Endothelial cell of umbilical vein (primary cell): Measurements from ENCODE around the gene SMCO4. TPM values are rescaled to one million over a fixed set of nuclear protein-coding genes. Genes with fewer than 3 reads are reported as not detected.

Source experiments
- BruUV-seq: library from RNA; stranded (reverse); fragments of 400-500 nt; replicated peaks from 2 replicates; lab custom pipeline; 2021; lab: Mats Ljungman, UMichigan
- CTCF ChIA-PET: fragments of 300-600, 350-600 bp; sonication (Branson Sonifier 250); formaldehyde crosslinking; loops from one replicate; lab custom pipeline; 2021; ENCODE audit warnings: antibody characterized with exemption, inconsistent platforms; lab: Charles Lee
- POLR2A ChIA-PET: fragments of 300-600, 350-600 bp; sonication (Branson Sonifier 250); formaldehyde crosslinking; loops from one replicate; lab custom pipeline; 2021; ENCODE audit warnings: antibody characterized with exemption, inconsistent platforms; lab: Charles Lee
- DNase-seq: peaks from one replicate; pipeline ENCODE4 v3.0.0-alpha.2; 2011; ENCODE audit warnings: low read depth, low spot score
- FAIRE-seq: peaks from 2 replicates; lab custom pipeline; 2011; peaks lifted over from hg19 to GRCh38; lab: Jason Lieb, UNC
- H2AFZ ChIP-seq: 2 replicates; pipeline ENCODE4 v1.6.0; 2012; ENCODE audit warnings: low read depth, low read length, control low read depth, inconsistent platforms
- H3K27ac ChIP-seq: 2 replicates; pipeline ENCODE4 v1.5.1; 2011; ENCODE audit warnings: low read depth, mild to moderate bottlenecking, control low read depth, low read length, moderate library complexity; ENCODE audit not compliant: insufficient read depth
- H3K27me3 ChIP-seq, 2 experiments: 2 replicates each; pipeline versions ENCODE4 v1.6.0 to v1.6.1; 2011; ENCODE audit warnings: low read length in 2 of 2, mixed read lengths in 1 of 2; ENCODE audit not compliant: control insufficient read depth in 2 of 2, insufficient read depth in 2 of 2
- H3K36me3 ChIP-seq, 2 experiments: 2 replicates in 1 of 2; 3 replicates in 1 of 2; pipeline ENCODE4 v1.5.1; 2011; ENCODE audit warnings: low read length in 2 of 2, mild to moderate bottlenecking in 1 of 2, moderate library complexity in 1 of 2; ENCODE audit not compliant: control insufficient read depth in 2 of 2, insufficient read depth in 2 of 2; ENCODE audit errors: extremely low read depth in 1 of 2
- H3K4me1 ChIP-seq: 3 replicates; pipeline ENCODE4 v1.5.1; 2011; ENCODE audit warnings: mild to moderate bottlenecking, low read length; ENCODE audit not compliant: control insufficient read depth, insufficient read depth; ENCODE audit errors: extremely low read depth
- H3K4me2 ChIP-seq: 2 replicates; pipeline ENCODE4 v1.6.1; 2011; ENCODE audit warnings: low read length, control low read depth, mixed read lengths; ENCODE audit not compliant: insufficient read depth
- H3K4me3 ChIP-seq, 3 experiments: fragments of 200-600 bp in 1 of 3; sonication (generic), shearing (Covaris generic) in 1 of 3; replicated peaks in 1 of 3; 2 replicates each; pipeline ENCODE4 v1.5.1; 2011 to 2016; ENCODE audit warnings: control low read depth in 3 of 3, low read length in 3 of 3, mild to moderate bottlenecking in 2 of 3, inconsistent platforms in 1 of 3, low read depth in 1 of 3, moderate library complexity in 1 of 3; ENCODE audit not compliant: insufficient read depth in 1 of 3
- H3K79me2 ChIP-seq: 2 replicates; pipeline ENCODE4 v1.6.0; 2012; ENCODE audit warnings: low read length, inconsistent platforms; ENCODE audit not compliant: control insufficient read depth, insufficient read depth
- H3K9ac ChIP-seq: replicated peaks from 2 replicates; pipeline ENCODE3; 2011; ENCODE audit warnings: low read length, control low read depth; ENCODE audit not compliant: insufficient read depth; ENCODE audit errors: extremely low read depth
- H3K9me1 ChIP-seq: replicated peaks from 3 replicates; pipeline ENCODE4 v1.6.0; 2011; ENCODE audit warnings: mild to moderate bottlenecking, low read length; ENCODE audit not compliant: control insufficient read depth, insufficient read depth; ENCODE audit errors: extremely low read depth
- H3K9me3 ChIP-seq: replicated peaks from 2 replicates; pipeline ENCODE4 v1.5.1; 2012; ENCODE audit warnings: low read length, inconsistent platforms; ENCODE audit not compliant: control insufficient read depth, insufficient read depth
- H4K20me1 ChIP-seq: replicated peaks from 2 replicates; pipeline ENCODE3; 2011; ENCODE audit warnings: mild to moderate bottlenecking, low read length; ENCODE audit not compliant: control insufficient read depth, insufficient read depth; ENCODE audit errors: extremely low read depth
- EZH2 ChIP-seq: IDR thresholded peaks from 2 replicates; pipeline ENCODE4 v1.6.1; 2012; ENCODE audit warnings: borderline replicate concordance, low read depth, mild to moderate bottlenecking, moderate library complexity, low read length, inconsistent platforms; ENCODE audit not compliant: severe bottlenecking
- FOS ChIP-seq: IDR thresholded peaks from 2 replicates; pipeline ENCODE4 v1.6.1; 2011; ENCODE audit warnings: mild to moderate bottlenecking, low read length, moderate library complexity, borderline replicate concordance; ENCODE audit not compliant: insufficient read depth
- GATA2 ChIP-seq: IDR thresholded peaks from 2 replicates; pipeline ENCODE4 v1.7.0; 2011; ENCODE audit warnings: low read depth, mild to moderate bottlenecking, moderate library complexity, mixed read lengths, low read length; ENCODE audit not compliant: insufficient read length, insufficient read depth
- JUN ChIP-seq: IDR thresholded peaks from 2 replicates; pipeline ENCODE4 v1.6.1; 2011; ENCODE audit warnings: borderline replicate concordance, low read depth; ENCODE audit not compliant: insufficient read length, insufficient read depth
- MYC ChIP-seq: IDR thresholded peaks from one replicate; pipeline ENCODE4 v1.6.1; 2011; ENCODE audit warnings: mild to moderate bottlenecking, low read depth, low read length
- POLR2A ChIP-seq: IDR thresholded peaks from 2 replicates; pipeline ENCODE4 v1.6.1; 2012; ENCODE audit warnings: low read depth, mild to moderate bottlenecking, control low read depth, low read length
- POLR2AphosphoS5 ChIP-seq: IDR thresholded peaks from 2 replicates; pipeline ENCODE4 v1.6.1; 2012; ENCODE audit warnings: low read depth, mild to moderate bottlenecking, control low read depth, low read length, moderate library complexity; ENCODE audit not compliant: insufficient read depth
- dilution Hi-C: fragments of 300-500 bp; cut with MboI; formaldehyde crosslinking; loops from one replicate; pipeline ENCODE4 v1.15.0; 2019; ENCODE audit warnings: low sequenced_read_pairs; ENCODE audit not compliant: extremely low pct_ligation_motif_present
- intact Hi-C: fragments of 100-400 bp; cut with micrococcal nuclease; formaldehyde crosslinking; loops from one replicate; pipeline ENCODE4 v1.10.0; 2022
- polyA plus RNA-seq, 4 experiments: library from polyadenylated mRNA; depleted of rRNA in 3 of 4; stranded (reverse) in 3 of 4; unstranded in 1 of 4; fragments of >200 nt; gene quantifications; 2 replicates each; pipeline versions ENCODE4 v1.2.1 to v1.2.3, GENCODE V29; 2011 to 2012; ENCODE audit warnings: missing spikeins in 1 of 4
- total RNA-seq: library from RNA; stranded (reverse); gene quantifications from 2 replicates; pipeline ENCODE4 v1.2.3, GENCODE V29; 2021
- TF ChIP-seq, protein P1 (sequence below): IDR thresholded peaks from 2 replicates; pipeline ENCODE4 v1.6.1; 2011; ENCODE audit not compliant: insufficient read depth, insufficient read length
- TF ChIP-seq, protein P2 (sequence below), 2 donors: IDR thresholded peaks; 1 replicate in 1 of 2; 2 replicates in 1 of 2; pipeline ENCODE4 v1.5.1; 2011; ENCODE audit warnings: low read length in 2 of 2, mild to moderate bottlenecking in 2 of 2, moderate library complexity in 2 of 2, control low read depth in 1 of 2, inconsistent platforms in 1 of 2, low read depth in 1 of 2; ENCODE audit not compliant: insufficient read depth in 1 of 2; ENCODE audit errors: extremely low read depth in 1 of 2

SMCO4 gene
- total and polyA plus RNA-seq, 2 donors (not counting 3 experiments of a cell fraction or from before 2014, with no cell fraction given) = 14.0 to 21.3 TPM

DNA sequence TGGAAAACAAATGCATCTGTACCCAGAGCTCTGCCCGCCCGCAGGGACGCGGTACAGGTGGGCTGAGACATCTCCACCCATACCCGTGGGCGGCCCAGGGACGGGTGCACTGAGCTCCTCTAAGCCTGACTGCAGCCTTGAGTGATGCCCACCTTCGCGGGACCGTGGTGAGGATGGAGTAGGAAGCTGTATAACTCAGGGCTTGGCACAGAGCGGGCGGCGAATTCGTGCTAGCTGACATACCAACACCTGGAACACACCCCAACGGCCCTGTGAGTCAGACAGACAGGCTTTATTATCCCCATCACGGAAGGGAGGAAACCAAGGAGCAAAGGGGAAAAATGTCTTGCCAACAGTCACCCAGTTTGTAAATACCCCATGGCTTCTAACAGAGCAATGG, 61.9 kb downstream of the SMCO4 start:
- Histone ChIP-seq H3K27ac (no peak overlapping the region), H4K20me1 (no peaks in the 10 kb centered on the region), H3K9ac (no peak overlapping the region), H3K79me2 (no peaks in the 10 kb centered on the region), H3K36me3 (no peaks in the 10 kb centered on the region), H3K27me3 (no peaks in the 10 kb centered on the region), H3K4me2 (no peak overlapping the region), H3K4me1 (no peaks in the 10 kb centered on the region), H2AFZ (no peak overlapping the region), H3K9me3 (no peaks in the 10 kb centered on the region), H3K9me1 (no peaks in the 10 kb centered on the region), H3K4me3 (no peak overlapping the region)
- DNase-seq (no peak), FAIRE-seq (no peak)
- ChIA-PET POLR2A (no interaction called here), CTCF (no interaction called here)
- dilution Hi-C loops (no loop called here), intact Hi-C loops (no loop called here)
- BruUV-seq = no TSS peak
- TF ChIP-seq POLR2A = no peak
- no peak for TF ChIP-seq GATA2
- no peak for TF ChIP-seq JUN
- TF ChIP-seq, protein P1, sequence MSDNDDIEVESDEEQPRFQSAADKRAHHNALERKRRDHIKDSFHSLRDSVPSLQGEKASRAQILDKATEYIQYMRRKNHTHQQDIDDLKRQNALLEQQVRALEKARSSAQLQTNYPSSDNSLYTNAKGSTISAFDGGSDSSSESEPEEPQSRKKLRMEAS = no peak
- no peak for TF ChIP-seq MYC
- no peak for TF ChIP-seq FOS
- no peak for TF ChIP-seq POLR2AphosphoS5
- no peak for TF ChIP-seq EZH2
- TF ChIP-seq, protein P2, sequence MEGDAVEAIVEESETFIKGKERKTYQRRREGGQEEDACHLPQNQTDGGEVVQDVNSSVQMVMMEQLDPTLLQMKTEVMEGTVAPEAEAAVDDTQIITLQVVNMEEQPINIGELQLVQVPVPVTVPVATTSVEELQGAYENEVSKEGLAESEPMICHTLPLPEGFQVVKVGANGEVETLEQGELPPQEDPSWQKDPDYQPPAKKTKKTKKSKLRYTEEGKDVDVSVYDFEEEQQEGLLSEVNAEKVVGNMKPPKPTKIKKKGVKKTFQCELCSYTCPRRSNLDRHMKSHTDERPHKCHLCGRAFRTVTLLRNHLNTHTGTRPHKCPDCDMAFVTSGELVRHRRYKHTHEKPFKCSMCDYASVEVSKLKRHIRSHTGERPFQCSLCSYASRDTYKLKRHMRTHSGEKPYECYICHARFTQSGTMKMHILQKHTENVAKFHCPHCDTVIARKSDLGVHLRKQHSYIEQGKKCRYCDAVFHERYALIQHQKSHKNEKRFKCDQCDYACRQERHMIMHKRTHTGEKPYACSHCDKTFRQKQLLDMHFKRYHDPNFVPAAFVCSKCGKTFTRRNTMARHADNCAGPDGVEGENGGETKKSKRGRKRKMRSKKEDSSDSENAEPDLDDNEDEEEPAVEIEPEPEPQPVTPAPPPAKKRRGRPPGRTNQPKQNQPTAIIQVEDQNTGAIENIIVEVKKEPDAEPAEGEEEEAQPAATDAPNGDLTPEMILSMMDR (IDR thresholded peaks at IDR 0.05; ENCODE audit: extremely low read depth in 1 of 2, insufficient read depth in 1 of 2, low read depth in 1 of 2, low read length in 2 of 2) = no peak
